ENCODE data around the gene NPTN.
"Not testable (repeated sequence)": the region's sequence is repeated elsewhere in the genome, so short reads cannot be mapped to it uniquely, and the experiment has no call there.

Gene NPTN

DNA sequence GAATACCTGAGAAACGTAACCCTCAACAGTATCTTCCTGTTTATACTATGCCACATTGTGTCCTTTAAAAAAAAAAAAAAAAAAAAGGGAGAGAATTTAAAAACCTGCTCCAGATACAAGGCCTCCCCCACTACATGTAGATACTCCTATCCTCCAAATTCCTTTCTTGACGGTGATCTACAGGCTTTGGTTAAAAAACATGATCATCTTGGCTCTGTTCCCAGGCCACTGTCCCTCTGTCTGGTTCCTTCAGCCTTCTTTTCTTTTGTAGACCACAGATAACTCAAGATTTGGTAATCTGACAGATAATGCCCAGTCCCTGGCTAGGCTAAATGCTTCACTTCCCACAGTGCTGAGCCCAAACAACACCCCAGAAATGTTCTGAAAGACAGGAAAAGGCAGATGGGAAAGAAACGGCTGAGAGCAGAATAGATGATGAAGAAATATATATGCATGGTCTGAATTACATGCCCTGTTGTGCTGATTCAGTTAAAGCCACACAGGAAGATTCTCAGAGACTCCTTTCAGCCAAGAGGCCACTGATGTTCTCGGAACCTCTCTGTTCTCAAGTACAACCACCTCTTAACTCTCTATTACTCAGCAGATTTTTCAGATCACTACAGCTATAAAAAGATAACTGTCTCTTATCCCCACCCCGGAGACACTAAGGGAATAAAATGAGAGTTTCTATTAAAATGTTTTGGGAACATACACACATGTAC lies 48.3 kb downstream of the NPTN start:
- TF ChIP-seq, protein P1, sequence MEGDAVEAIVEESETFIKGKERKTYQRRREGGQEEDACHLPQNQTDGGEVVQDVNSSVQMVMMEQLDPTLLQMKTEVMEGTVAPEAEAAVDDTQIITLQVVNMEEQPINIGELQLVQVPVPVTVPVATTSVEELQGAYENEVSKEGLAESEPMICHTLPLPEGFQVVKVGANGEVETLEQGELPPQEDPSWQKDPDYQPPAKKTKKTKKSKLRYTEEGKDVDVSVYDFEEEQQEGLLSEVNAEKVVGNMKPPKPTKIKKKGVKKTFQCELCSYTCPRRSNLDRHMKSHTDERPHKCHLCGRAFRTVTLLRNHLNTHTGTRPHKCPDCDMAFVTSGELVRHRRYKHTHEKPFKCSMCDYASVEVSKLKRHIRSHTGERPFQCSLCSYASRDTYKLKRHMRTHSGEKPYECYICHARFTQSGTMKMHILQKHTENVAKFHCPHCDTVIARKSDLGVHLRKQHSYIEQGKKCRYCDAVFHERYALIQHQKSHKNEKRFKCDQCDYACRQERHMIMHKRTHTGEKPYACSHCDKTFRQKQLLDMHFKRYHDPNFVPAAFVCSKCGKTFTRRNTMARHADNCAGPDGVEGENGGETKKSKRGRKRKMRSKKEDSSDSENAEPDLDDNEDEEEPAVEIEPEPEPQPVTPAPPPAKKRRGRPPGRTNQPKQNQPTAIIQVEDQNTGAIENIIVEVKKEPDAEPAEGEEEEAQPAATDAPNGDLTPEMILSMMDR (IDR thresholded peaks at IDR 0.05), result no peak
- no peak overlapping the region for H3K27ac ChIP-seq
- DNase-seq (ENCODE audit: low spot score), result no peak
- H3K4me3 ChIP-seq, result no peak overlapping the region

DNA sequence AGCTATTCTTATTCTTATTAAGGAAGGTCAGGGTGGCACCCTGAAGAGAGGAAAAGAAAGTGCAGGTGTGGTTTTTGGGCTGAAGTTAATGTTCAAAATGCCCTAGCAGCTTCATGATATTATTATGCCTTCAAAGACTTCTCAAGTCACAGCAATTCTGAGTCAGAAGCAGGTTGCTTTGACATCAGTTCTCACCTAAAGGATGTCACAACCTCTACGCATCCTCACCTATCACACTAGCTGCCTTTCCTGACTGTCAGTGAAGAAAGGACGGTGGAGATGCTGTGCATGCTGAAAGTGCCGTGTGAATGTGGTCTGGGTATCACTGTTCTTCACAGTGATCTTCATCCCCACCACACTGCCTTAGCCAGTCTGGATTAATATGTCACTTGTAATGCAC lies 49.6 kb downstream of the NPTN start:
- TF ChIP-seq, protein P1 (IDR thresholded peaks at IDR 0.05), result no peak

DNA sequence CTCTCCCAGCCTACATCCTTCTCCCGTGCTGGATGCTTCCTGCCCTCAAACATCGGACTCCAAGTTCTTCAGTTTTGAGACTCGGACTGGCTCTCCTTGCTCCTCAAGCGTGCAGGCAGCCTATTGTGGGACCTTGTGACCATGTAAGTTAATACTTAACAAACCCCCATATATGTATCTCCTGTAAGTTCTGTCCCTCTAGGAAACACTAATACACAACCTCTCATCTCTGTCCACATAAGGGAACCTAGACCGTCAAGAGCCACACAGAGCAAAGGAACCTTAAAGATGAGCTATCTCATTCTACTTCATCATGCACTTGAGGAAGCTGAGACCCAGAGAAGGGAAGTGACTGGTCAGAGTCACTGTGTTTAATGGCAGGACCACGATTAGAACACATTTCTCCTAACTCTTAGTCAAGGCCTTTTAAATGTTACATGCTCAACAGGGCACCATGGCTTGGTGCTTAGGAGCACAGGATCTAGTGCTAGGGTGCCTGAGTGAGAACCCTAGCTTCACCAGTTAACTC lies 50.3 kb downstream of the NPTN start:
- Histone ChIP-seq H3K27ac (no peak overlapping the region), H3K4me3 (no peak overlapping the region)
- DNase-seq (ENCODE audit: low spot score), result no peak
- TF ChIP-seq, protein P1 (IDR thresholded peaks at IDR 0.05), result no peak

More for the DNA sequence above, 49.6 kb downstream of the NPTN start:
- no peak for DNase-seq (ENCODE audit: low spot score)
- Histone ChIP-seq H3K27ac (no peak overlapping the region), H3K4me3 (no peak overlapping the region)

DNA sequence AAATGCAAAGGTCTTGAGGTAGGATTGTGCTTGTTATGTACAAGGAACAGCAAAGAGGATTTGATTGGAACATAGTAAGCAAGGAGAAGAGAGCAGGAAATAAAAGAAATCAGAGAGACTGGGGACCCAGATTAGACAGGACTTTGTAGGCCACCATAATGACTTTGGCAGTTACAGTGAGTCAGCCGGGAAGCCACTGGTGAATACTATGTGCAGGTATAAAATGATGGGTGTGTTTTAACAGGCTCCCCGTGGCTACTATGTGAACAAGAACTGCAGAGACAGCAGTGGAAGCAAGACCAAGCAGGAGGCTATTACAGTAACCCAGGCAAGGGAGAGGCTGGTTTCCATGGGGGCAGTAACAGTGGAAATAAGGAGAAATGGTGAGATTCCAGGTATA lies 55.2 kb downstream of the NPTN start:
- no peak overlapping the region for H3K4me3 ChIP-seq
- TF ChIP-seq, protein P1 (IDR thresholded peaks at IDR 0.05), result no peak
- H3K27ac ChIP-seq, result no peak overlapping the region
- no peak for DNase-seq (ENCODE audit: low spot score)

DNA sequence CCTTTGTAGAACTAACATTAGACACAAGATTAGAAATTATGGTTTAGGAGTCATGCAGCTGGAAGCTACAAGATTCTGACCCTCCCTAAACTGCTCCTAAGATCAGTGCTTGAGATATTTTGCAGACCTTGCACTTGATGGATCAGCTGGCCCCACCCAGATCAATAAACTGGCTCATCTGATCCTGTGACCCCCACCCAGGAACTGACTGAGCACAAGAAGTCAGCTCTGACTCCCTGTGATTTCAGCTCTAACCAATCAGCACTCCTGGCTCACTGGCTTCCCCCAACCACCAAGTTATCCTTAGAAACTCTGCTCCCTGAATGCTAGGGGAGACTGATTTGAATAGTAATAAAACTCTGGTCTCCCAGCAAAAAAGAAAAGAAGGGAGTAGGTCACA lies 55.6 kb downstream of the NPTN start:
- H3K27ac ChIP-seq; H3K4me3 ChIP-seq; DNase-seq (ENCODE audit: low spot score): not testable (repeated sequence)

DNA sequence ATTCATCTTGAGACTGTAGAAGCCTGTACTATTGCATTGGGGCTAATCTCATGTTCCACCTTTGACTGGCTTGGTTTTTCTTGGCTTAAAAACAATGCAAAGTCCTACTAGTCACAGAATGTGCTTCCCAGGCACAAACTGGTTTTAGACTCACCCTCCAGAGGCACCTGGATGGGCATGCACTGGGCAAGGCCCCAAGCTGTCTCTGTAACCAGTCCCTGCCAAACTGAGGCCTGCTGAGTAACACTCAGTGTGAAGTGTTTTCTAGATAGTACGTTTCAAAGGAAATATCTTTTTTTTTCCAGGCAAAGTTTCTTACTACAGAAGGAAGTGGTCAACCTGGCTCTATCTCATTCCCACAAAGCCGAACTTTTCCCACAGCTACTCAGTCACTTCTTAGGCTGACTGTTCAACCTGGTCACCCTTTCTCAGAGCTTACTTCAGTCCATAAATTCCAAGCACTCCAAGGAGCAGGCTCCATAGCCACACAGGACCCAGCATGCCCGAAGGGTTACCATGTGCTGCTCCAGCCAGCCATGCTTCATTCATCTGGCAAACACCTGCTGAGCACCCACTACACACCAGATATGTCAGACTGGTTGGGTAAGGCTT lies 57.4 kb downstream of the NPTN start:
- TF ChIP-seq, protein P1 (IDR thresholded peaks at IDR 0.05), result no peak
- H3K4me3 ChIP-seq, result no peak overlapping the region
- no peak for DNase-seq (ENCODE audit: low spot score)
- H3K27ac ChIP-seq, result no peak overlapping the region

DNA sequence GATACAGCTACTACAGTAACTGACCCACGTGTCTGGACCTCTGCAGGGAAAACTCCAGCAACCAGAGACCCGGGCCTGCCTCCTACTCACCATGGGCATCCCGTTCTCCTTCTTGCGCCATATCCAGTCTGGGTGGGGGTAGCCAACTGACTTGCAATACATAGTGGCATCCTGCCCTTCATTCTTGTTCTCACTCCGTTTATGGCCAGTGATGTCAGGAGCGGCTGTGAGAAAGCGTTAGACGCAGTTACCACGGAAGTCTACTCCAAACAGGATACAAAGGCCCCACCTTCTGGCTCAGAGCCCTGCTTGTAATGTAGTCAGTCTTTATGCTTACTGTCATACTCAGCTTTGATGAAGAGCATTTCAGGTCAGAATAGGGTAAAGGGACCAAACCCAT lies 59.6 kb downstream of the NPTN start:
- H3K4me3 ChIP-seq, result no peak overlapping the region
- TF ChIP-seq, protein P1 (IDR thresholded peaks at IDR 0.05), result no peak
- no peak for DNase-seq (ENCODE audit: low spot score)
- H3K27ac ChIP-seq, result no peak overlapping the region
